HG02571 (cell line): ENCODE data around the gene AP1M2.
"Not testable (repeated sequence)": the region's sequence is repeated elsewhere in the genome, so short reads cannot be mapped to it uniquely, and the experiment has no call there.

ENCODE experiments used
- ATAC-seq: cut with Tn5 transposase; IDR thresholded peaks from one replicate; pipeline ENCODE4 v1.9.1; 2021; ENCODE audit warnings: mild to moderate bottlenecking, moderate library complexity; ENCODE audit not compliant: unreplicated experiment

The AP1M2 gene

DNA sequence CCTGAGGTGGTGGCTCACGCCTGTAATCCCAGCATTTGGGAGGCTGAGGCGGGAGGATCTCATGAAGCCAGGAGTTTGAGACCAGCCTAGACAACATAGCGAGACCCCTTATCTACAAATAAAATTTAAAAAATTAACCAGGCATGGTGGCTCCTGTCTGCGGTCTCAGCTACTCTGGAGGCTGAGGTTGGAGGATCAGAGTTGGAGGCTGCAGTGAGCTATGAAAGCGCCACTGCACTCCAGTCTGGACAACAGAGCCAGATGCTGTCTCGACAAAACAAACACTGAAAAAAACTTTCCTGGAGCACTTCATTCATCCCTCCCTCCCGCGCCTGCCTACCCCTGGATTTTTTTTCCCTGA is 44.1 kb downstream of the AP1M2 start:
- no peak for ATAC-seq

DNA sequence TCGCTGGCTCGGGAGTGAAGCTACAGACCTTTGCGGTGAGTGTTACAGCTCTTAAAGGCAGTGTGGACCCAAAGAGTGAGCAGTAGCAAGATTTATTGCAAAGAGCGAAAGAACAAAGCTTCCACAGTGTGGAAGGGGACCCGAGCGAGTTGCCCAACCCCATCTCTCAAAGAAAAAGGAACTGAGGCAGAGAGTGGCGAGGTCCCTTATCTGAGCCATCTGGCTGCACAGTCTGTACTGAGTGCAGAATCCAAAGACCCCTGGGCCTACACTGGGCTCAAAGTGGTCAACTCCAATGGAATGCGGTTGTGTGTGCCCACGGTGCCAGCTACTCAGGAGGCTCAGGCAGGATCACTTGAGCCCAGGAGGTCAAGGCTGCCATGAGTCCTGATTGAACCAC is 48.1 kb downstream of the AP1M2 start:
- not testable (repeated sequence) for ATAC-seq

DNA sequence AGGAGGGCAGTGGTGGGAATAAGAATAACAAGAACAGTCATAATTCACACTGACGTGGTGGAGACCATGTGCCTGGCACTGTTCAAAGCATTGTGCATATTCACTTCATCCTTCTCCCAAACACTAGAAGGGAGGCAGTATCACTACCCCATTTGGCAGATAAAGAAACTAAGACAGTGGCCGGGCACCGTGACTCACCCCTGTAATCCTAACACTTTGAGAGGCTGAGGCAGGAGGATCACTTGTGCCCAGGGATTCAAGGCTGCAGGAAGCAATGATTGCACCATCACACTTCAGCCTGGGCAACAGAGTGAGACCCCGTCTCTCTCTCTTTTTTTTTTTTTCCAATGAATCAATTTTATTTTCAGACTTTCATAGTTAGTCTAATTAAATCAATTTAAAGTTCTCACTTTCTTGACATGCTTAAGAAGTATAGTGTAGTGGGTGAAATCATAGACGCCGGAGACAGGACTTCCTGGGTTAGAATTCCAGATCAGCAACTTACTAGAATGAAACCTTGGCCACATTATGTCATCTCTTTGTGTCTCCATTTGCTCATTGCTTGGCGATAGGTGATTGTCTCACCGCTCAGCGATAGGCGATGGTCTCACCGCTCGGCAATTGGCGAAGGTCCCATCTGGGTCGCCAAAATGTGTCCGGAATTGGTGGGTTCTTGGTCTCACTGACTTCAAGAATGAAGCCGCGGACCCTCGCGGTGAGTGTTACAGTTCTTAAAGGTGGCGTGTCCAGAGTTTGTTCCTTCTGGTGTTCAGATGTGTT is 48.7 kb downstream of the AP1M2 start:
- ATAC-seq: no peak

DNA sequence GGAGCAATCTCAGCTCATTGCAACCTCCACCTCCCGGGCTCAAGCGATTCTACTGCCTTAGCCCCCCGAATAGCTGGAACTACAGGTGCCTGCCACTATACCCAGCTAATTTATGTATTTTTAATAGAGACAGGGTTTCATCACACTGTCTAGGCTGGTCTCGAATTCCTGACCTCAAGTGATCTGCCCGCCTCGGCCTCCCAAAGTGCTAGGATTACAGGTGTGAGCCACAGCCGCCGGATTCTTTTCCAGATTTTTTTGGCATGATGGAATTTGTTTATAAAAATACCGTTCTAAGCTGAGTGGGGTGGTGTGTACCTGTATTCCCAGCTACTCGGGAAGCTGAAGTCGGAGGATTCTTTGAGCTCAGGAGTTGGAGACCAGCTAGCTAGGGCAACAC is 49.4 kb downstream of the AP1M2 start:
- no peak for ATAC-seq

DNA sequence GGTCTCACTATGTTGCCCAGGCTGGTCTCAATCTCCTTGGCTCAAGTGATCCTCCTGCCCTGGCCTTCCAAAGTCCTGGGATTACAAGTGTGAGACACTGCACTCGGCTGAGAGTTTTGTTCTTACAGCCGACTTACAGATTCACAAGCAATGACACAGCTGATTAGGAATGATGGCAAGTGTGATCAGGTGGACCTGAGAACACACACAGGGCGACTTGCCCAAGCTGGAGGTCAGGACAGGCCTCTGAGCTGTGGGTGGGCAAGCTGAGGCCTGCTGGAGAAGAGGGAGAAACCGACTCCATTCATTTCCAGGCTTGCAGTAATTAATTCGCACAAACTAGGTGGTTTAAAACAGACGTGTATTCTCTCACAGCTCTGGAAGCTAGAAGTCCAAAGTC is 51.5 kb downstream of the AP1M2 start:
- no peak for ATAC-seq

DNA sequence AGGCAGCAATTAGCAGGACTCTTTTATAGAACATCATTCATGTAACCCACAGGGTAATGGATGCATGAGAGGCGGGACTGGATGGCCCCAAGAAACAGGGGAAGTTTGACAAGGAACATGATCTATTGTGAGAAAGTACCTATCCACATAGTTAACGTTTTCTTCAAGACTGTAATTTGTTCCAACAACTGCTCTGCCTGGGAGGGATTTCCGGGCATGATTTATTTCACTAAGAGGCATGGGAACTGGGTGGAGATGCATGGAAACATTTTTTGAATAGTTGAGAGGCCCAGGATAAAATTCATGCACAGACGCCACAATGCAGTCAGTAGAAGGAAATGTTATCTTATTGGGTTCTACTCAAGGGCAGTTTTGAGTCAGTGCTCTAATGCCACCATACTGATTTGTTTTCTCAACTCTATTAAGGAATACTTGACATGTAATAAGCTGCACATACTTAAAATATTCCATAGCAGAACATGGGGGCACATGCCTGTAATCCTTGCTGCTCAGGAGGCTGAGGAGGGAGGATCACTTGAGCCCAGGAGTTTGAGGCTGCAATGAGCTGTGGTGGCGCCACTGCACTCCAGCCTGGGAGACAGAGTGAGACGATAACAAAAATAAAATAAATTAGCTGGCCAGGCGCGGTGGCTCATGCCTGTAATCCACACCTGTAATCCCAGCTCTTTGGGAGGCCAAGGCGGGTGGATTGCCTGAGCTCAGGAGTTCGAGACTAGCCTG is 53.3 kb downstream of the AP1M2 start:
- ATAC-seq: no peak

DNA sequence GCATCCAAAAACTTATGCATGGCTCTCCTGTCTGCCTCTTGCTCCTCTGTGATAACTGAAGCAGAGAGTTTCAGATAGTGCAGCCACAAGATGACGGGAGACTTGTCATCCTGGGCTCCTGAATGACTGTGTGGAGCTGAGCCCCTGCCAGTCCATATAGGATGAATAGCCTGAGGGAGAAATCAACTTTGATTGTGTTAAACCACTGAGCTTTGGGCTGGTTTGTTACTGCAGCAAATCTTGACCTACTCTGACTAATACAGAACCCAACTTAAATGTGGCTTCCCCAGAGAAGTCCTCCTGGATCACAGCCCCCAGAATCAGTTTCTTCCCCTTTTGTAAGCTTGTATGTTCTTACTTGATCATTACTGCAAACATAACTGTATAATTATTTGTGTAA is 54.7 kb downstream of the AP1M2 start:
- ATAC-seq: no peak

DNA sequence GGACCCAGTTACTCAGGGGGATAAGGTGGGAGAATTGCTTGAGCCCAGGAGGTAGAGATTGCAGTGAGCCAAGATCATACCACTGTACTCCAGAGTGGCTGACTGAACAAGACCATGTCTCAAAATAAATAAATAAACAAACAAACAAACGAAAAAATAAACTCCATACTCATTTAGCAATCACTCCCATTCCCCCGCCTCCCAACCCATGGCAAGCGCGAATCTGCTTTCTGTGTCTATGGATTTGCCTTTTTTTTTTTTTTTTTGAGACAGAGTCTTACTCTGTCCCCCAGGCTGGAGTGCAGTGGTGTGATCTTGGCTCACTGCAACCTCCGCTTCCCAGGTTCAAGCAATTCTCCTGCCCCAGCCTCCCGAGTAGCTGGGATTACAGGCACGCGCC is 60.2 kb downstream of the AP1M2 start:
- not testable (repeated sequence) for ATAC-seq

DNA sequence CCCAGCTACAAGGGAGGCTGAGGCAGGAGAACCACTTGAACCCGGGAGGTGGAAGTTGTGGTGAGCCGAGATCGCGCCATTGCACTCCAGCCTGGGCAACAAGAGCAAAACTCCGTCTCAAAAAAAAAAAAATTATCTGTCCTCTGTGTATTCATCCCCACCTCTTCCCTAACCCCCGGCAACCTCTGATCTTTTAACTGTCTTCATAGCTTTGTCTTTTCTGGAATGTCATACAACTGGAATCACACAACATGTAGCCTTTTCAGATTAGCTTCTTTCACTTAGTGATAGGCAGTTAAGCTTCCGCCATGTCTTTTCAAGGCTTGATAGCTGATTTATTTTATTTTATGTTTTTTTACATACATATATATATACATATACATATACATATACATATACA is 61.5 kb downstream of the AP1M2 start:
- no peak for ATAC-seq

DNA sequence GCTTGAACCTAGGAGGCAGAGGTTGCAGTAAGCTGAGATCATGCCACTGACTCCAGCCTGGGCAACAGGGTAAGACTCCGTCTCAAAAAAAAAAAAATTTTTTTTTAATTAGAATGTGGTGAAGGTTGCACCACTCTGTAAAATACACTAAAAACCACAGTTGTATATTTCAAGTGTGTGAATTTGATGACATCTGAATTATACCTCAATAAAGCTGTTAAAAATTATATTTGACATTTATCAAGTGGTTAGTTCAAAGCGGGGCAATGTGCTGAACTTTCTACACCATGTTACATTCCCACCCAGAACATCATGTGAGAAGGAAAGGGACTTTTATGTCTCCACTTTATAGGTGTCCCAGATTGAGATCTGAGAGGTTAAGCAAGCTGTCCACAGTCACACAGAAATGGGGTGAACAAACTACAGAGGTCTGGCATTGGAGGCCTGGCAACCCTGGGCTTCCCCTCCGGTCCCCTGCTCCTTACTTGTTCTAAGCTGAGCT is 63.9 kb downstream of the AP1M2 start:
- no peak for ATAC-seq
